Hepatocyte (in vitro differentiated cells): Measurements from ENCODE around the gene BCAS1. TPM values are rescaled to one million over a fixed set of nuclear protein-coding genes. Genes with fewer than 3 reads are reported as not detected.

Source experiments
- DNase-seq: peaks from one replicate; pipeline ENCODE4 v3.0.0-alpha.2; 2016; ENCODE audit warnings: low spot score
- H2AFZ ChIP-seq: fragments of 200-600 bp; sonication (generic); 2 replicates; pipeline ENCODE4 v1.6.0; 2016; ENCODE audit warnings: antibody characterized with exemption, mild to moderate bottlenecking
- H3K27ac ChIP-seq: fragments of 200-600 bp; sonication (generic); 2 replicates; pipeline ENCODE4 v1.5.1; 2016; ENCODE audit warnings: mild to moderate bottlenecking
- H3K27me3 ChIP-seq: fragments of 200-600 bp; sonication (generic); 2 replicates; pipeline ENCODE4 v1.6.1; 2016
- H3K36me3 ChIP-seq: fragments of 200-600 bp; sonication (generic); replicated peaks from 2 replicates; pipeline ENCODE4 v1.5.1; 2016; ENCODE audit warnings: low read depth; ENCODE audit not compliant: insufficient read depth
- H3K4me1 ChIP-seq: fragments of 200-600 bp; sonication (generic); 2 replicates; pipeline ENCODE4 v1.5.1; 2016; ENCODE audit warnings: mild to moderate bottlenecking, moderate library complexity; ENCODE audit not compliant: insufficient read depth
- H3K4me2 ChIP-seq: fragments of 200-600 bp; sonication (generic); 2 replicates; pipeline ENCODE4 v1.6.0; 2016
- H3K4me3 ChIP-seq: fragments of 200-600 bp; sonication (generic); 2 replicates; pipeline ENCODE4 v1.5.1; 2016; ENCODE audit warnings: mild to moderate bottlenecking
- H3K79me2 ChIP-seq: fragments of 200-600 bp; sonication (generic); 2 replicates; pipeline ENCODE4 v1.6.0; 2017; ENCODE audit warnings: mild to moderate bottlenecking
- H3K9me2 ChIP-seq: fragments of 200-600 bp; sonication (generic); replicated peaks from 2 replicates; pipeline ENCODE4 v1.6.0; 2017; ENCODE audit warnings: mild to moderate bottlenecking; ENCODE audit not compliant: insufficient read depth
- H3K9me3 ChIP-seq: fragments of 200-600 bp; sonication (generic); 2 replicates; pipeline ENCODE4 v1.5.1; 2016; ENCODE audit warnings: low read depth, mild to moderate bottlenecking
- H4K20me1 ChIP-seq: fragments of 200-600 bp; sonication (generic); 2 replicates; pipeline ENCODE4 v1.6.0; 2016; ENCODE audit warnings: mild to moderate bottlenecking; ENCODE audit not compliant: insufficient read depth, poor library complexity, severe bottlenecking
- CTCF ChIP-seq: fragments of 200-600 bp; sonication (generic); IDR thresholded peaks from 2 replicates; pipeline ENCODE4 v1.5.1; 2016; ENCODE audit warnings: antibody characterized with exemption, mild to moderate bottlenecking; ENCODE audit not compliant: poor library complexity
- EZH2 ChIP-seq: fragments of 200-600 bp; sonication (generic); IDR thresholded peaks from 2 replicates; pipeline ENCODE4 v1.6.1; 2016; ENCODE audit warnings: antibody characterized with exemption, mild to moderate bottlenecking, borderline replicate concordance
- EZH2phosphoT487 ChIP-seq: fragments of 200-600 bp; sonication (generic); IDR thresholded peaks from one replicate; pipeline ENCODE4 v1.6.1; 2018; ENCODE audit warnings: antibody characterized with exemption, mild to moderate bottlenecking, low read depth, moderate library complexity; ENCODE audit not compliant: unreplicated experiment, severe bottlenecking
- WGBS: methylation state at CpG from one replicate; pipeline ENCODE4 v1.1.6; 2016; ENCODE audit warnings: low lambda C conversion rate; ENCODE audit errors: missing lambda C conversion rate; 5-methylcytosine and 5-hydroxymethylcytosine counted together
- polyA plus RNA-seq: library from polyadenylated mRNA; unstranded; fragments of >200 nt; fragmentation: Nextera tagmentation; extraction: Ambion mirVana; gene quantifications from 2 replicates; pipeline ENCODE4 v1.2.1, GENCODE V29; 2016
- total RNA-seq: library from RNA; depleted of rRNA; stranded (reverse); fragments of >200 nt; gene quantifications from 2 replicates; pipeline ENCODE4 v1.2.3, GENCODE V29; 2014

The BCAS1 gene
- total and polyA plus RNA-seq, 2 experiments from 2014 or later, result 4.9 to 9.8 TPM

- H3K79me2 ChIP-seq, result no peaks in the 10 kb centered on the region
- WGBS, result 75% methylated on average over 2 of the region's 2 CpGs
- H3K27me3 ChIP-seq, result no peaks in the 10 kb centered on the region
- TF ChIP-seq CTCF (no peak), EZH2 (no peak), EZH2phosphoT487 (no peak)
- H3K27ac ChIP-seq, result peak overlapping the region; percentile 81
- DNase-seq, result no peak
- H2AFZ ChIP-seq, result peak overlapping the region; percentile 57
- H3K4me3 ChIP-seq, result no peak overlapping the region
- no peaks in the 10 kb centered on the region for H3K9me2 ChIP-seq
- H3K36me3 ChIP-seq, result no peaks in the 10 kb centered on the region
- H3K9me3 ChIP-seq, result no peaks in the 10 kb centered on the region
- peaks cover 27% of the 10 kb centered on the region for H3K4me1 ChIP-seq
- peak overlapping the region; percentile 78 for H3K4me2 ChIP-seq
- no peaks in the 10 kb centered on the region for H4K20me1 ChIP-seq
These were observed 154.3 kb downstream of the BCAS1 start for GRCh38 chr20:53916173-53916512.

- peak; percentile 96 for DNase-seq
- no peak for TF ChIP-seq EZH2
- TF ChIP-seq CTCF, result peak; percentile 99
- H3K4me3 ChIP-seq, result peak overlapping the region; percentile 30
- peak overlapping the region; percentile 81 for H3K27ac ChIP-seq
- H3K27me3 ChIP-seq, result no peaks in the 10 kb centered on the region
- no peaks in the 10 kb centered on the region for H3K36me3 ChIP-seq
- H3K9me2 ChIP-seq, result no peaks in the 10 kb centered on the region
- peak overlapping the region; percentile 59 for H2AFZ ChIP-seq
- no peaks in the 10 kb centered on the region for H3K79me2 ChIP-seq
- H3K4me2 ChIP-seq, result peak overlapping the region; percentile 78
- 4% methylated on average over 23 of the region's 24 CpGs for WGBS
- peaks cover 27% of the 10 kb centered on the region for H3K4me1 ChIP-seq
- no peaks in the 10 kb centered on the region for H3K9me3 ChIP-seq
- H4K20me1 ChIP-seq, result no peaks in the 10 kb centered on the region
These were observed 154.8 kb downstream of the BCAS1 start for GRCh38 chr20:53915446-53916172.

GRCh38 chr20:53914781-53915445, 155.5 kb downstream of the BCAS1 start:
- no peaks in the 10 kb centered on the region for H3K9me2 ChIP-seq
- TF ChIP-seq EZH2phosphoT487, result no peak
- TF ChIP-seq CTCF, result peak; percentile 34
- H3K4me2 ChIP-seq, result peak overlapping the region; percentile 78
- H3K9me3 ChIP-seq, result no peaks in the 10 kb centered on the region
- no peaks in the 10 kb centered on the region for H3K27me3 ChIP-seq
- WGBS, result 35% methylated on average over 5 of the region's 6 CpGs
- H2AFZ ChIP-seq, result peak overlapping the region; percentile 59
- H3K27ac ChIP-seq, result peak overlapping the region; percentile 72
- no peaks in the 10 kb centered on the region for H3K36me3 ChIP-seq
- H3K4me1 ChIP-seq, result peaks cover 27% of the 10 kb centered on the region
- no peaks in the 10 kb centered on the region for H4K20me1 ChIP-seq
- H3K4me3 ChIP-seq, result peak overlapping the region; percentile 30
- no peak for DNase-seq
- no peaks in the 10 kb centered on the region for H3K79me2 ChIP-seq
